BLaER1 (cell line): ENCODE data around the gene DPP6.

ENCODE experiments used
- H3K27ac ChIP-seq: shearing (Covaris generic); formaldehyde crosslinking; 2 replicates; pipeline ENCODE4 v1.8.1; 2022
- H3K27me3 ChIP-seq: shearing (Covaris generic); formaldehyde crosslinking; 2 replicates; pipeline ENCODE4 v1.8.1; 2022
- H3K36me3 ChIP-seq: shearing (Covaris generic); formaldehyde crosslinking; 2 replicates; pipeline ENCODE4 v1.8.1; 2022
- H3K4me1 ChIP-seq: shearing (Covaris generic); formaldehyde crosslinking; 2 replicates; pipeline ENCODE4 v1.8.1; 2022
- H3K4me2 ChIP-seq: shearing (Covaris generic); formaldehyde crosslinking; 2 replicates; pipeline ENCODE4 v1.8.1; 2022
- H3K4me3 ChIP-seq: shearing (Covaris generic); formaldehyde crosslinking; 2 replicates; pipeline ENCODE4 v1.8.1; 2022
- H3K9ac ChIP-seq: shearing (Covaris generic); formaldehyde crosslinking; 2 replicates; pipeline ENCODE4 v1.8.1; 2022
- H3K9me3 ChIP-seq: shearing (Covaris generic); formaldehyde crosslinking; 2 replicates; pipeline ENCODE4 v1.8.1; 2022
- H4K20me1 ChIP-seq: shearing (Covaris generic); formaldehyde crosslinking; 2 replicates; pipeline ENCODE4 v1.8.1; 2022
- Cebpa-rat ChIP-seq: shearing (Covaris generic); IDR thresholded peaks from 2 replicates; pipeline ENCODE4 v1.8.1; 2022

Gene DPP6

GRCh38 chr7:154576604-154577003 lies 524.4 kb downstream of the DPP6 start:
- no peaks in the 10 kb centered on the region for H3K36me3 ChIP-seq
- no peak overlapping the region for H3K9ac ChIP-seq
- H3K4me1 ChIP-seq, result no peaks in the 10 kb centered on the region
- no peak overlapping the region for H3K27ac ChIP-seq
- no peaks in the 10 kb centered on the region for H4K20me1 ChIP-seq
- H3K4me3 ChIP-seq, result no peak overlapping the region
- no peak overlapping the region for H3K4me2 ChIP-seq
- no peaks in the 10 kb centered on the region for H3K27me3 ChIP-seq
- no peaks in the 10 kb centered on the region for H3K9me3 ChIP-seq
- no peak for TF ChIP-seq Cebpa-rat

- Histone ChIP-seq H3K4me1 (no peaks in the 10 kb centered on the region), H3K4me3 (no peak overlapping the region), H3K9ac (no peak overlapping the region), H4K20me1 (no peaks in the 10 kb centered on the region), H3K9me3 (no peaks in the 10 kb centered on the region), H3K36me3 (no peaks in the 10 kb centered on the region), H3K27ac (no peak overlapping the region), H3K27me3 (no peaks in the 10 kb centered on the region), H3K4me2 (no peak overlapping the region)
- TF ChIP-seq Cebpa-rat, result no peak
Observed at GRCh38 chr7:154577141-154577873, 525.1 kb downstream of the DPP6 start.

- Histone ChIP-seq H3K4me3 (no peak overlapping the region), H3K4me2 (no peak overlapping the region), H3K9ac (no peak overlapping the region), H4K20me1 (no peaks in the 10 kb centered on the region), H3K27me3 (no peaks in the 10 kb centered on the region), H3K27ac (no peak overlapping the region), H3K9me3 (no peaks in the 10 kb centered on the region), H3K4me1 (no peaks in the 10 kb centered on the region), H3K36me3 (no peaks in the 10 kb centered on the region)
- no peak for TF ChIP-seq Cebpa-rat
Observed at GRCh38 chr7:154578336-154578735, 526.1 kb downstream of the DPP6 start.

GRCh38 chr7:154579711-154580110 lies 527.5 kb downstream of the DPP6 start:
- Histone ChIP-seq H3K36me3 (no peaks in the 10 kb centered on the region), H3K27me3 (no peaks in the 10 kb centered on the region), H3K27ac (no peak overlapping the region), H3K9me3 (no peaks in the 10 kb centered on the region), H3K4me2 (no peak overlapping the region), H3K4me1 (no peaks in the 10 kb centered on the region), H4K20me1 (no peaks in the 10 kb centered on the region), H3K9ac (no peak overlapping the region), H3K4me3 (no peak overlapping the region)
- no peak for TF ChIP-seq Cebpa-rat

GRCh38 chr7:154581251-154581890 lies 529.2 kb downstream of the DPP6 start:
- Histone ChIP-seq H3K36me3 (no peaks in the 10 kb centered on the region), H3K4me2 (no peak overlapping the region), H3K9ac (no peak overlapping the region), H4K20me1 (no peaks in the 10 kb centered on the region), H3K4me1 (no peaks in the 10 kb centered on the region), H3K27me3 (no peaks in the 10 kb centered on the region), H3K9me3 (no peaks in the 10 kb centered on the region), H3K27ac (no peak overlapping the region), H3K4me3 (no peak overlapping the region)
- no peak for TF ChIP-seq Cebpa-rat

- H3K4me2 ChIP-seq, result no peak overlapping the region
- no peak overlapping the region for H3K27ac ChIP-seq
- TF ChIP-seq Cebpa-rat, result no peak
Observed at GRCh38 chr7:154583454-154583853, 531.3 kb downstream of the DPP6 start.

GRCh38 chr7:154584352-154585252 lies 532.4 kb downstream of the DPP6 start:
- no peaks in the 10 kb centered on the region for H3K27me3 ChIP-seq
- H3K9me3 ChIP-seq, result no peaks in the 10 kb centered on the region
- no peak overlapping the region for H3K4me3 ChIP-seq
- no peak overlapping the region for H3K27ac ChIP-seq
- no peaks in the 10 kb centered on the region for H3K4me1 ChIP-seq
- no peaks in the 10 kb centered on the region for H3K36me3 ChIP-seq
- no peak overlapping the region for H3K9ac ChIP-seq
- H3K4me2 ChIP-seq, result no peak overlapping the region
- TF ChIP-seq Cebpa-rat, result no peak
- no peaks in the 10 kb centered on the region for H4K20me1 ChIP-seq

More at GRCh38 chr7:154583454-154583853, 531.3 kb downstream of the DPP6 start:
- H3K36me3 ChIP-seq, result no peaks in the 10 kb centered on the region
- no peaks in the 10 kb centered on the region for H4K20me1 ChIP-seq
- no peak overlapping the region for H3K4me3 ChIP-seq
- no peaks in the 10 kb centered on the region for H3K4me1 ChIP-seq
- no peaks in the 10 kb centered on the region for H3K9me3 ChIP-seq
- H3K9ac ChIP-seq, result no peak overlapping the region
- no peaks in the 10 kb centered on the region for H3K27me3 ChIP-seq

GRCh38 chr7:154587792-154588191 lies 535.6 kb downstream of the DPP6 start:
- H3K27me3 ChIP-seq, result no peaks in the 10 kb centered on the region
- H3K36me3 ChIP-seq, result no peaks in the 10 kb centered on the region
- H3K9me3 ChIP-seq, result no peaks in the 10 kb centered on the region
- H3K4me3 ChIP-seq, result no peak overlapping the region
- TF ChIP-seq Cebpa-rat, result no peak
- no peaks in the 10 kb centered on the region for H3K4me1 ChIP-seq
- H3K27ac ChIP-seq, result no peak overlapping the region
- no peaks in the 10 kb centered on the region for H4K20me1 ChIP-seq
- no peak overlapping the region for H3K4me2 ChIP-seq
- H3K9ac ChIP-seq, result no peak overlapping the region

- no peaks in the 10 kb centered on the region for H3K36me3 ChIP-seq
- H3K9me3 ChIP-seq, result no peaks in the 10 kb centered on the region
- H3K4me3 ChIP-seq, result no peak overlapping the region
- no peak overlapping the region for H3K4me2 ChIP-seq
- H4K20me1 ChIP-seq, result no peaks in the 10 kb centered on the region
- no peaks in the 10 kb centered on the region for H3K4me1 ChIP-seq
- no peak overlapping the region for H3K9ac ChIP-seq
- H3K27ac ChIP-seq, result no peak overlapping the region
- no peak for TF ChIP-seq Cebpa-rat
- H3K27me3 ChIP-seq, result no peaks in the 10 kb centered on the region
Observed at GRCh38 chr7:154591544-154591943, 539.3 kb downstream of the DPP6 start.

GRCh38 chr7:154592388-154592787 lies 540.2 kb downstream of the DPP6 start:
- no peaks in the 10 kb centered on the region for H4K20me1 ChIP-seq
- no peak for TF ChIP-seq Cebpa-rat
- H3K9me3 ChIP-seq, result no peaks in the 10 kb centered on the region
- H3K27me3 ChIP-seq, result no peaks in the 10 kb centered on the region
- no peak overlapping the region for H3K4me3 ChIP-seq
- no peaks in the 10 kb centered on the region for H3K4me1 ChIP-seq
- no peaks in the 10 kb centered on the region for H3K36me3 ChIP-seq
- H3K9ac ChIP-seq, result no peak overlapping the region
- H3K27ac ChIP-seq, result no peak overlapping the region
- H3K4me2 ChIP-seq, result no peak overlapping the region
